ENCODE measurements around the gene HDAC5.

HDAC5 gene

GRCh38 chr17:44110823-44111633 is 12.4 kb downstream of the HDAC5 start:
- DNase-seq, result peak; percentile 98 to 99
- H3K4me1 ChIP-seq, result peaks cover 22 to 96% (median 84%) of the 10 kb centered on the region in 4 donors
- peaks cover 15 to 25% (median 21%) of the 10 kb centered on the region in 3 donors for H3K36me3 ChIP-seq
- peak overlapping the region; percentile 84 to 91 for H3K27ac ChIP-seq
- TF ChIP-seq CTCF (IDR thresholded peaks at IDR 0.05), result peak in 1 of 2 experiments; percentile 28
- H3K4me3 ChIP-seq, result peak overlapping the region; percentile 53 to 56
- H3K27me3 ChIP-seq, result no peaks in the 10 kb centered on the region
- intact Hi-C loops (cut with DNase I; ENCODE audit: low total_unique reads), result no loop called here
- no peaks in the 10 kb centered on the region for H3K9me3 ChIP-seq

- DNase-seq, result no peak
- intact Hi-C loops (cut with DNase I; ENCODE audit: low total_unique reads), result no loop called here
- H3K4me1 ChIP-seq, result peaks cover 22 to 96% (median 88%) of the 10 kb centered on the region in 4 donors
- no peak for TF ChIP-seq CTCF (IDR thresholded peaks at IDR 0.05)
- no peaks in the 10 kb centered on the region for H3K27me3 ChIP-seq
- peak overlapping the region; percentile 84 to 91 for H3K27ac ChIP-seq
- peak overlapping the region; percentile 53 to 56 for H3K4me3 ChIP-seq
- H3K36me3 ChIP-seq, result peaks cover 12 to 19% (median 17%) of the 10 kb centered on the region in 3 donors
- no peaks in the 10 kb centered on the region for H3K9me3 ChIP-seq
Measured at GRCh38 chr17:44110011-44110686, 13.3 kb downstream of the HDAC5 start.

- no peak for TF ChIP-seq CTCF (IDR thresholded peaks at IDR 0.05)
- Histone ChIP-seq H3K4me1 (peaks cover 22 to 96% (median 90%) of the 10 kb centered on the region in 4 donors), H3K9me3 (no peaks in the 10 kb centered on the region), H3K27ac (peak overlapping the region; percentile 84 to 91), H3K27me3 (no peaks in the 10 kb centered on the region), H3K4me3 (peak overlapping the region; percentile 53 to 56), H3K36me3 (peaks cover 3 to 18% (median 9%) of the 10 kb centered on the region in 3 donors)
- no peak for DNase-seq
- intact Hi-C loops (cut with DNase I; ENCODE audit: low total_unique reads), result loop anchor here (5.0 kb wide), 1 partner anchor 37 kb away; the partner anchor contains the start of gene G6PC3
Measured at GRCh38 chr17:44109312-44109630, 14.2 kb downstream of the HDAC5 start.

- H3K4me3 ChIP-seq, result peak overlapping the region; percentile 53 to 56
- DNase-seq, result peak; percentile 94 to 97
- H3K36me3 ChIP-seq, result peaks cover 0 to 16% (median 3%) of the 10 kb centered on the region in 3 donors
- H3K9me3 ChIP-seq, result no peaks in the 10 kb centered on the region
- intact Hi-C loops (cut with DNase I; ENCODE audit: low total_unique reads), result loop anchor here (5.0 kb wide), 1 partner anchor 36 kb away; the partner anchor contains the start of gene G6PC3
- H3K4me1 ChIP-seq, result peaks cover 22 to 96% (median 89%) of the 10 kb centered on the region in 4 donors
- TF ChIP-seq CTCF (IDR thresholded peaks at IDR 0.05), result no peak
- H3K27me3 ChIP-seq, result no peaks in the 10 kb centered on the region
- peak overlapping the region; percentile 84 to 91 for H3K27ac ChIP-seq
Measured at GRCh38 chr17:44108440-44109311, 14.8 kb downstream of the HDAC5 start.

GRCh38 chr17:44106801-44107200 is 16.6 kb downstream of the HDAC5 start:
- Histone ChIP-seq H3K4me3 (no peak overlapping the region), H3K4me1 (peaks cover 22 to 96% (median 84%) of the 10 kb centered on the region in 4 donors), H3K9me3 (no peaks in the 10 kb centered on the region), H3K36me3 (peaks cover 0 to 19% (median 0%) of the 10 kb centered on the region in 3 donors), H3K27ac (peak overlapping the region; percentile 84 to 91), H3K27me3 (no peaks in the 10 kb centered on the region)
- no peak for DNase-seq
- no peak for TF ChIP-seq CTCF (IDR thresholded peaks at IDR 0.05)
- intact Hi-C loops (cut with DNase I; ENCODE audit: low total_unique reads), result loop anchor here (5.0 kb wide), 1 partner anchor 34 kb away; the partner anchor contains the start of gene G6PC3

Measured in tibial artery (tissue), 4 donors.